NCI-H82 (cell line): Measurements from ENCODE around the gene ABHD16B.
"Not testable (repeated sequence)": the region's sequence is repeated elsewhere in the genome, so short reads cannot be mapped to it uniquely, and the experiment has no call there.

ENCODE experiments used
- DNase-seq: peaks from one replicate; lab custom pipeline; 2025; lab: John Stamatoyannopoulos, UW

Gene ABHD16B

DNA sequence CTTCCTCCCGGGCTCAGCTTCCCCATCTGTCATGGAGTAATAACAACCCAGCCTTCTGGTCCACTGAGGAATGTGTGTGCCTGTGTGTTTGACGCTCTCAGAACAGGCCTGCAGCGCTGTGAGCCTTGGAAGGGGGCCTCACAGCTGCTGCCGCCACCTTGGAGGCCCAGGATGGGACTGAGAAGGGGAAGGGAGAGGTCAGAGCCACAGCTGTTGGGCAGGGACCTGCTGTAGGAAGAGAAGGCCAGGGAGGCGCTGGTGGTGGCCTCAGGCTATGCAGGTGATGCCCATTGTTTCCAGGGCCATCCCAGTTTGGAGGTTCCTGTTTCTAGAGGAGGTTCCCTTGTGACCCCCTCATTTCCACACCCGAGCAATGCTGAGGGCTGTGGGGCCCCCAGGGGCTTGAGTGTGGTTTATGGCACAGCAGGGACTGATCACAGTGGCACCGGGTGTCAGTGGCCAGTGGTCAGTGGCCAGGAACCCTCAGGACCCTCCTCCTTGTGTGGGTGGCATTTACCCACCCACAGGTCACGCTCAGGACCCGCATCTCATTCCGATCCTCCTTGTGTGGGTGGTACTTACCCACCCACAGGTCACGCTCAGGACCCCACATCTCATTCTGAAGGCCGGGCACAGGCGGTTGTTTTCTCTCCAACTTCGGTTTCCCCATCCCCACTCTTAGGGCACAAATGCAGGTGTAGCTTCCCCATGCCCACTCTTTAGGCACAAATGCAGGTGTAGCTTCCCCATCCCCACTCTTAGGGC lies 17.8 kb downstream of the ABHD16B start:
- peak; percentile 43 for DNase-seq

DNA sequence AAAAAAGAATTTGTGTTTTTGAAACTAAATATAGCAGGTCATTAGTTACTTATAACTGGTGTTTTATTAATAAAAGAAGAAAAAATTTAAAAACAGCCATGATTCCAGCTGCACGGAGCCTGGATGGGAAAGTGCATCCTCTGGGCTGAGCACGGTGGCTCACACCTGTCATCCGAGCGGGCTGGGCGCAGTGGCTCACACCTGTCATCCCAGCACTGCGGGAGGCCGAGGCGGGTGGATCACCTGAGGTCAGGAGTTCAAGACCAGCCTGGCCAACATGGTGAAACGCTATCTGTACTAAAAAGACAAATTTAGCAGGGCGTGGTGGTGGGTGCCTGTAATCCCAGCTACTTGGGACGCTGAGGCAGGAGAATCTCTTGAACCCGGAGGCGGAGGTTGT lies 19.6 kb downstream of the ABHD16B start:
- DNase-seq, result not testable (repeated sequence)

DNA sequence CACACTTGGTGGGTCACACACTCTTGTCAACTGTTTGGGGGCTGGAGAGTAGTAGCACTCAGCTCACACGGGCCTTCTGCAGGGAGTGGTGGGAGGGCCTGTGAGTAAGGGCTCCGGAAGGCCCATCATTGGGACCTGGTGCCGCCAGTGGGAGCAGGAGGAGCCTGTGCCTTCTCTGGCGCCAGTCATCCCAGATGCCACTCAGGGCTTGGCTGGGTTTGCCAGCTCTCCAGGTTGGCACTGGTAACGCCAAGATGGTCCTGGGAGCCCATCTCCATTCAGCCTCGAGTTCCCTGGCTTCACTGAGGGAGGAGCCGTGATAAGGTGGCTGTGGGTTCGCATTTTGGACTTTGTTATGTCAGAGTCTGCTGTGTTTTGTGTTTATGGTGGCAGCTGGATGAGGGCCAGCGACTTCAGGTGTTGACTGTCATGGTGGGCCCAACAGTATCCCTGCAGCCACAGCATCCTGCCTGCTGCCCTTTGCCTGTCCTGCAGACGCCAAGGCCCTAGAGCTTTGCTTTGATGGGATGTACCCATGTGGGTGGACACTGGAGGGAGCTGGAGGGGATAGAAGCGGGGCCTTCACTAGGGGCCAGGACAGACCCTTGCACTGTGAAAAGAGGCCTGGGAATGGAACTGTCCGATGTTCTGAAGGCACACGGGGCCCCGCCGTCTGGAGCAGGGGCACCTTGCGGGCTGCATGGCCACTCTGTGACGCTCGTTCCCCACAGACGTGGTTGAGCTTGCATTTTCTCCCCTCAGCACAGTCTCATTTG lies 20.3 kb downstream of the ABHD16B start:
- no peak for DNase-seq

DNA sequence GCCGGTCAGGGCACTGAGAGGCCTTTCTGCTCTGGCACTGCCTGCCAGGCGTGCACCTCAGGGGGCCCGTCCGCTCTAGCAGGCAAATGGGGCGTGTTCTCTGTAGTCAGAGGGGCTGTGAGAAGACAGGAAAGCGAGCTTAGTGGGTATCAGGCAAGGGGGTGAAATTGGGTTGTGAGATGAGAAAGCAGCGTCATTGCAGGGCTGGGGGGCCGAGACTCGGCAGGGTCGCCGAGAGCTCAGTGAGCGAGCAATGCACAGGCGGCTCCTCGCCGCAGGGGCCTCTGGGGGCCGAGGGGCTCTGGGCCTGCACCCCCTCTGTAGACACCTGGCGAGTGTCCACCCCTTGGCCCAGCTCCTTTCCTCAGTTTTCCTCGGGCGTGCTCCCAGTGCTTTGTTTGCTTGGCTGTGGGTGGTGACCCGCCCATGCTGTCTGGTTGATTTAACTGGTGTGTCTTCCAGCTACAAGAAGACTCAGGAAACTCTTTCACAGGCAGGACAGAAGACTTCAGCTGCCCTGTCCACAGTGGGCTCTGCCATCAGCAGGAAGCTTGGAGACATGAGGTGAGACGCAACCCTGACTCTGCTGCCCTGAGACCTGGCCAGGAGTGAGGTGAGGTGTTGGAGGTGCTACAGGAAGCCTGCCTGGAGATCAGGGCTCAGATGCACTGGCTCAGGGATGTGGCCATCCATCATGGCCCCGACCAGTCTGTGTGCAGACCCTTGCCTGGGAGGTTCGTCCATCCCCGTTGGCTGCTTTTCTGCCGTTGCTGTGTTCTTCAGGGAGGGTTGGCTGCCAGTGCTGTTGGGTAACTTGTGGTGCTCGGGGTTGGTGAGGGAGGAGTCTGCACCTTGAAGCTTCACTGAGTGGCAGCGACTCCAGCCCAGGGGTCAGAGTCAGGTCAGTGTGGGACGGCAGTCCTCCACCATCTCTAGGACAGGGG lies 21.2 kb downstream of the ABHD16B start:
- DNase-seq, result no peak

DNA sequence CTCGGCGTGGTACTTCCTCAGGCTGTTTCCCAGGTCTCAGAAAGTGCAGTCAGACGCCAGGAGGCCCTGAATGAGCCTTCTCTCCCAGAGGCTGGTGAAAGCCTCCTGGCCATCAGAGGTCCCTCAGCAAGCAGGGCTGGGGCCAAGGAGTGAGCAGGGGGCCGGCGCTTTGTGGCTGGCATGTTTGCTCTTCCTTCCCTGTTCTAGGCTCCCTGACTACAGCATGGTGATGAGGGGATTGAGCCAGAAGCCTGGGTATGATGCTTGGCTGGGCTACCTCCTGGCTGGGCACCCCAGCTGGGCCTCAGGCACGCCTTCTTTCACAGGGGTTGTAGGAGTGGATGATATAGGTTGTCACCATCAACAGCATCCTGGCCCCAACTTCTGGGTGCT lies 21.9 kb downstream of the ABHD16B start:
- no peak for DNase-seq

DNA sequence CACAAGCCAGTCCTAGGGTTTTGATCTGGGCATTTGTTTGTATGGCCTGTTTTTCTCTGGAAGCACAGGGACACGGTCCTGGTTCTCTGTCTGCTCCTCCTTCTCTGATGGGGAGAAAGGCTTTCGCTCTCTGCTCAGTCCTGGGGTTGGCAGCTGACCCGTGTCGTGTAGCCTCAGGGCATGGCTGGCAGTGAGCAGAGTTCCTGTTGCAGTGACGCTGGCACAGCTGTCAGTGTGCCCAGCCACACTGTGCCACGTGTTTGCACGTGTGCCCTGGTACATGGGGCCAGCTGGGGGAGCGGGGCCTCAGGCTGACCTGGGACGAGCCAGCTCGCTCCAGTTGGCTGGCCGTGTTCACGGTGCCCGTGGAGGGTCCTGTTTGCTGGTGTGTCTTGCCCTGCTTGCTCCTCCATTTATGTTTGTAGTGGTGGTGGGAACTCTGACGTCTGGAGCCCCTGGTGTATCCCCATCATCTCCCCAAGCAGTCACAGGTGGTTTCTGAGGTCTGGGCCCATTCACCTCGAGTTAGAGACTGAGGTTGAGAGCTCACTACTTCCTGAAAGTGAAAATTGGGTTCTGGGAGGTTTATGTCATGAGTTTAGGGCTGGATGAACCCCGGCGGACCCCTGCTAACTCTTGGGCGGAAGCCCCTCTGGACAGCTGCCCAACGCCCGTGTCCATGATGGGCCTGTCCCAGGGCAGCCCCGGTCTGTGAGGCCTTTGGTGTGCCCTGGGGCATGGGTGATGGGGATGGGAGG lies 23.4 kb downstream of the ABHD16B start:
- DNase-seq, result no peak

DNA sequence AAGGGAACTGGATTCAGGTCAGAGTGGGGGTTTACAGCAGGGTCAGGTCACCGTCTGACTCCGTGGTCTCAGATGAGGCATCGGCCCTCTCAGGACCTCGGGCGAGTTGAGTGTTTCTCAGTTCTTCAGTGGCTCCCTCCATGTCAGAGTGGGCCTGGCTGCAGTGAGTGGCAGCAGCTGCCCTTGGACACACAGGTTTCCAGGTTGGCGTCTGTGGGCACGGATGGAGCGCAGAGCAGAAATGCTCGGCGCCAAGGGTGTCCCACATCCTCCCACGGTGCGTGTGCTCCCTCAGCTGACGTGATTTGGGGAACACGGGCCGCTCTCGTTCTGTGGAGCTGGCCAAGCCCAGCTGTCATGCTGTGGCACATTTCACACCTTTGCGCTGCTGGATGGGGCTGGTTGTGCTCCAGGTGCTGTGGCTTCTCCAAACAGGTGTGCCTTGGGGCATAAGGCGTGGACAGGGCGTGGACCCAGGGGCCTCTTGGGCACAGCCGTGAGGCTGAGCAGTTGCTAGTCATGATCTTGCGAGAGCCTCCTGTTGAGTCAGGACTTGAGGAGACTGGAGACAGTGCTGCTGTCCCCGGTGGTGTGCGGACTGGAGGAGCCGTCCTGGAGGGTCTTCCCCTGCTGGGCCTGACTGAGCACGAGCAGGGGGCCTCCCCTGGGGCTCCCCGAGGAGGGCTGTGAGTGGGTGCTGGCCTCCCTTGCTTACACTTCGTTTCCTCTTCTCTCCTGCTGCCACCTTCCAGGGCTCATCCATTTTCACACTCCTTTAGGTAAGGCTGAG lies 24.2 kb downstream of the ABHD16B start:
- no peak for DNase-seq

DNA sequence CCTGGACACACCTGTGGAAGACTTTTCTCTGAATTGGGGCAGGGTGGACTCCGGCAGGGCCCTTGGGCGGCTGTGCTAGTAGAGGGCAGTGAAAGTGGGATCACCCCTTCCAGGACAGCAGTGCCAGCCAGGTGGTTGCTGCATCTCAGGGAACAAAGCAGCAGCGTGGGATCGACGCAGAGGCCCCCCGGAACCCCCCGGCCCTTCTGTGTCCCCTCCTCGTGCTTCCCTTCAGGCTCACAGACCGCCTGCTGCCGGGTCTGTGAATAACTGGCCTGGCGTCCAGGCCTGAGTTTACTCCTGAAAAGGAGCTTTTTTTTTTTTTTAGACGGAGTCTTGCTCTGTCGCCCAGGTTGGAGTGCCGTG lies 24.7 kb downstream of the ABHD16B start:
- DNase-seq, result no peak

DNA sequence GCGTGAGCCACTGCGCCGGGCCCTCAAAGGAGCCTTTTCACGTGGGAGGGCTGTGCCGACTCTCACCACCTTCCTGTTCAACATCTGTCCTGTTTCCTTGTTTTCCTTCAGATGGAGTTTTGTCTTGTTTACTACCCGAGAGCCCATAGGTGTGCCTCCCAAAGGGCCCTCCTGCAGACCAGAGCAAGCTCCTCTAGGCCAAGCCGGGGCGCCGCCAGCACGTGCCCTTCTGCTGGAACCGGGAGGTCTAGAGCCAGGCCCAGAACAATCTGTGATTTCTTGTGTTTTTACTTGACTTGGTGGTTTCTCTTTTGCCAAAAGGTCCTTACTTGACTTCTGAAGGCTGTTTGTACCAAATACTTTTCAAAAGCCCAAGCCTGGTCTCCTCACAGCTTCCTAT lies 25.6 kb downstream of the ABHD16B start:
- no peak for DNase-seq

DNA sequence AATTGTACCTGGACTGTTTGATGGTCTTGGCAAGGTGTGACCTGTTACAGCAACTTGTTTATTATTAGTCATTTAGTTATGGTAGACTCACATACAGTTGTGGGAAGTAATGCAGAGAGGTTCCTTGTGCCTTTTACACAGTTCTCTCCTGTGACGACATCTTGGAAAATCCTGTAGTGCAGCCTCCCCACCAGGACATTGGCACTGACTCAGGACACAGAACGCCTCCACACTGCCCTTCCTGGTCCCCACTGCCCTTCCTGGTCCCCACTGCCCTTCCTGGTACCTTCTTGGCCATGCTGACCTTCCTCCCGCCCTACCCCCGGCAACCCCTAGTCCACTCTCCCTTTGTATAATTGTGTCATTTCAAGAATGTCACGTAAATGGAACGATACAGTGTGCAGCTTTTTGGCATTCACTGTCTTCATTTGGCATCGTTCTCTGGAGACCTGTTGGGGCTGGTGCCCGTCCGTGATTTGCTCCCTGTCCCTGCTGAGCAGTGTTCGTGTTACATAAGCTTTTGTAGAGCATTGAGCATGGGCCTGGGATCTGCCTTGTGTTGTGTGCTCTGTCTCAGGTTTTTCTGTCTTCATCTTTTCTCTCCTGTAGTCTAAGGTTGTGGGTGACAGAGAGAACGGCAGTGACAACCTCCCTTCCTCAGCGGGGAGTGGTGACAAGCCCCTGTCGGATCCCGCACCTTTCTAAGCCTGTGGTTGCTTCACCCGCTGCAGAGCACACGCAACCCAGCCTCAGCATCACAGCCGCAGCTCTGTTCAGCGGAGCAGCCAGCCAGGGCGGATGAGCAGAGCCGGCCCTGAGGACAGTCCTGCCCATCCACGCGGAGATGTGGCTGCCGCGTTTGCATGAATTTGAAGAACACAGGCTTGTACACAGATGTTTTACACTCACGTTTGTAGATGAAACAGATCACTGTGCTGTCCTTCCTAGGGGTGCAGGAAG lies 28.2 kb downstream of the ABHD16B start:
- DNase-seq, result no peak

DNA sequence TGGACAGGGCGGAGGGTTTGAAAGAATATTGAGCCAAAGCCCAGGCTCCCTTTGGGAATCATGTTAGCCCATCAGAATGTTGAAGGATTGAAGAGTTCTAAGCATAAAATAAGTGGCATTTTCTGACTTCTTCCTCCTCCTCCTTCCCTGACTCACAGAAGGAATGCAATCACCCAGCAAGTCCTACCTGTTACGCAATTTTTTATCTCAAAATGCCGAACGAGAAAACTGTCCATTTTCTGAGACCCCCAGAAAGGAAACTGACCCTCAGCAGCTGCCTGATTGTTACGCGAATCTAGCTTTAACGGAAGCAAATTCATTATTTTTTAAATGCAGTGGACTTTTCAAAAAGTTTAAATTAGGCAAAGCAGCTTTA lies 28.9 kb downstream of the ABHD16B start:
- DNase-seq, result no peak

DNA sequence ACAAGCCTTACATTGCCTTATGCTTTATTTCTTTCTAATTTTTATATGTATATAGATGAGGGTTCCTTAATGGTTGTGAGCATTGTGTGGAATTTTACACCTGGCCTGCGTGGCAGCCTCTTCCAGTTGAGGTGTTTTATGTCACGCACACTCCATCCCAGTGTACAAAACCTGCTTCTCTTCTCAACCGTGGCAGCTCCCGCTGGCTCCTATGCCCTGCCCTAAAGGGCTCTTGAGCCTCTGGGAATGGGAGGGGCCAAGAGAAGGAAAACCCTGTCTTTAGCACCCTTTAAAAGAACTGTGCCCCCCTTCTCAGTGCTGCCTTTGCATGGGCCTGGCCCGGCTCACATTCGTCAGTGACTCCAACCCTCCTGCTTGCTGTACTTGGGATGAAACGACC lies 29.3 kb downstream of the ABHD16B start:
- DNase-seq, result no peak

DNA sequence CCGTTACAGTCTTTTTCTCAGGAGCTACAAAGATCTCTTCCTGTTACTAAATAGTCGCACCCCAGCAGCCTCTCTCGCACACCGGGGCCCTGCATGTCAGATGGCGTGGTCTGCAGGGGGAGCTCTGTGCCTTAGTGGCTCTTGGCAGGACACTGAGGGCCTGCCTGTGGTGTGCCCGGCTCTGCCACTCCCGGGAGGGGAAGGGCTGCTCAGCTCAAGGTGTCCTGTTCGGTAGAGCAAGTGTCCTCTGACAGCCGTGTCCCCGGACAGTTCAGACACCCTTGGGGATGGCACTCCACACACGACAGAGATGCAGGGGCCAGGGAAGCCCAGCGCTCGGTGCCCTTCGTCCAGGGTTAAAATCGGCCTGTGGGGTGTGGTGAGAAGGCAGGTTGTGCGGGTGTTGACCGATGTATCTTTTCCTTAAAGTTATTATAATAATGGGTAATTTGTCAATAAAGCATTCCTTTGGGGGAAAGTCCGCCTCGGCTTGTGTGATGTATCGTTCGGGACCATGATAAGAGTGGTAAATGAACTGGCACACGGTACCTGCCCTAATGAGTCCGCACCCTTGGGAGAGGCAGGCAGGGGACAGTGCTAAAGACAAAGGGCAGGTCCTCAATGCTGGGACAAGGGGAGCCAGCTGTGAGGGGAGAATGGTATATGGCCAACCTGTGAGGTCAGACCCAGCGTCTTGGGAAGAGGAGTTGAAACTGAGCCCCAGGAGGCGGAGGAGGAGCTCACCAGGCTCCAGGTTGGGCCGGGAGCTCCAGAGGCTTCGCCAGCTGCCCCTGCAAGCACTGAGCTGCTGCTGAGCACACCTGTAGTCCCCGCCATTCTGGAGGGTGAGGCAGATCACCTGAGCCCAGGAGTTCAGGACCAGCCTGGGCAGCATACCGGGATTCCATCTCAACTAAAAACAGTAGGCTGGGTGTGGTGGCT lies 30.0 kb downstream of the ABHD16B start:
- DNase-seq, result no peak

DNA sequence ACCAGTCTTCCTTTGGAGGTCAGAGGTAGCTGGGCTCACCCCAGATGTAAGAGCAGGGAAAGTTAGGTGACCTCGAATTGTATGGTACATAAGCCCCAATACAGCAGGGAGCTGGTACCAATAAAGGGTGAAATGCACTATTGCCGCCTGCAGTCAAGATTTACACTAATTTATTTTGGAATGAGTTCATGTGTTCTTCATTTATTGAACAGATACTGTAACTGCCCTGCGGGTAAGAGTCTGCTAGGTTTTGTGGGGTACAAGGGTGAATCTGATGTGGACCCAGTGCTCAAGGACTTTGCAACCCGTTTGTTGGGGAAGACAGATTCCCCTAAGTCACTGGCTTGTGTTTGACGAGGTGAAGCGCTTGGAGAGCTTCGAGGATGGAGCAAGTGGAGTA lies 31.1 kb downstream of the ABHD16B start:
- no peak for DNase-seq

DNA sequence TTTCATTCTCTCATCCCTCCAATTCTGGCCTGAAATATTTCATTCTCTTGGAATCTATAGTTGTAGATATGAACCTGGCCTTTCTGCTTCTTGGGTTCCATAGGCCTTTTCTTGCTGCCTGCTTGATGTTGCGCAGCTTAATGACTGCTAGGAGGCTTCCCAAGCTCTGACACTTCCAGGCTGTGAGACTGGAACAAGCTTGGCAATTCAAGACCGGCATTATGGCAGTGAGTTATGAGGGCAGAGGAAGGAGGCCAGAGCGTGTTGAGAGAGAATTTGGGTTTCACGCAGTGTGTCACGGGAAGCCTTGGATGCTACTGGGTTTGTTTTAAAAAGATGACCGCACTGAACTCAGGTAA lies 32.7 kb downstream of the ABHD16B start:
- DNase-seq, result peak; percentile 29

DNA sequence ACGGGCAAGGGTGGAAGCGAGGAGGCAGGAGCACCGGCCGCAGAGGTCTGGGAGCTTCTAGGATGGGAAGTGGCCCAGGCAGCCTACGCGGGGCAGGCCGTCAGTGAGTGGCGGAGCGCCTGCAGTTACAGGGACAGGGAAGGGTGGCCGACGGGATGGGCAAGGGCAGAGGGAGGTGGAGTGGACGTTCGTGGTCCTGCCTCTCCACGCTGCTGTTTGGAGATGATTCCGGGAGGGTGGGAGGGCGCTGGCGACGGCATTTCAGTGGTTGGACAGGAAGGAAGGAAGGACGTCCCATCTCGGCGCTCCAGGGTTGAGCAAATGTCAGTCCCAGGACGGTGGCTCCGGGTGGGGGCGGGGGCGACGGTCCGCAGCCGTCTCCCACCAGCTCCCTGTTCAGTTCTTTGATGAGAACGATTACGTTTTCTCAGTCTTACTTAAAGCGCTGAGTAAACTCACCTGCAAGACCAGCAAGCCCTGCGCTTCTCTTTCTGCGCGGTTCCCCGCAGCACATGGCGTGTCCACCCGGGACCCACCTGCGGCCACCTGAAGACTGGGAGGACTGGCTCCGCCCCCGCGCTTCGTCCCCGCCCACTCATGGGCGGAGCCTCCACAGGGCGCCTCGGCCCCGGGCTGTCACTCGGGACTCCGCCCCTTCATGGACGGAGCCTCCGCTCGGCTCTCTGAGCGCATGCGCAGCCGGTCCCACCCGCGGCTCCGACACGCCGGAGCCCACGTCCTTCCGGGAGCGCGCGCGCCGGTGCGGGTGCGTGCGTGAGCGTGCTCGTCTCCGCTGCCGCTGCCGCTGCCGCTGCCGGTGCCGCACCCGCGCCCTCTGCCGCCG lies 33.3 kb downstream of the ABHD16B start, which contains the start of gene DNAJC5:
DNAJC5 (plus strand) TSS at position 769 of the 844 bp plus-strand sequence. CDS start 33,220 bp downstream, outside the sequence.
- peak; percentile 97 for DNase-seq

DNA sequence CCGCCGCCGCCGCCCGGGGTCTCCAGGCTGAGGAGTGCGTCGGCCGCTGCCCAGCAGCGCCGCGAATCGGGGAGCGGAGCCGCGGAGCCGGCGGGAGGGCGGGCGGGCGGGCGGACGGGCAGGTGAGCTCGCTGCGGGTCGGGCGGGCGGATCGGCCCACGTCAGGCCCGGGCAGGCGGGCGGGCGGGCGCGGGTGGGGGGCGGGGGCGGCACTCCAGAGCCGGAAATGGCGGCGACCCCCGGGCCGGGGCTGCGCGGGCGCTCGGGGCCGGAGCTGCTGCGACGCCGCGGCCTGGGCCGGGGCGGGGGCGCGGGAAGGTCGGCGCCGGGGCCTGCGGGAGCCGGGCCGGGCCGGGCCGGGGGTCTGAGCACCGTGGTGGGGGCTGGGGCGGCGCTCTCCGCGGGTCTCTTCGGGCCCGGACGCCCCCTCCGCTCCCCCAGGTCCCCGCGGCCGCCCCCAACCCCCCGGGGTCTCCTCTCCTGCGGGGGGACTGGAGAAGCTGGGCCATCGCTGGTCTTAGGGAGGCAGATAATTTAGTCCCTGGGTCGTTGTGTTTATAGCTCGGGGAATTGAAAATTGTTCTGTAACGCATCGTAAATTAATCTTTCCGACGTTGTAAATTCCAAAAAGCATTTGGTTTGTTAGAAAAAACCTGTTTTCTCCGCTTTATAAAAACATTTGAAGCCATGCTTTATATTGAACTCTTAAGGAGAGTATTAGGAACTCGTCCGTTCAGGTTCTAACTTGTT lies 34.1 kb downstream of the ABHD16B start:
- DNase-seq, result peak; percentile 44
